ENCODE results near the gene HOXD3. TPM values are rescaled to one million over a fixed set of nuclear protein-coding genes. Genes with fewer than 3 reads are reported as not detected.

HOXD3 gene
- polyA plus RNA-seq, 1 of the 3 experiments (the other 2 are of a cell fraction): 0.81 TPM

DNA sequence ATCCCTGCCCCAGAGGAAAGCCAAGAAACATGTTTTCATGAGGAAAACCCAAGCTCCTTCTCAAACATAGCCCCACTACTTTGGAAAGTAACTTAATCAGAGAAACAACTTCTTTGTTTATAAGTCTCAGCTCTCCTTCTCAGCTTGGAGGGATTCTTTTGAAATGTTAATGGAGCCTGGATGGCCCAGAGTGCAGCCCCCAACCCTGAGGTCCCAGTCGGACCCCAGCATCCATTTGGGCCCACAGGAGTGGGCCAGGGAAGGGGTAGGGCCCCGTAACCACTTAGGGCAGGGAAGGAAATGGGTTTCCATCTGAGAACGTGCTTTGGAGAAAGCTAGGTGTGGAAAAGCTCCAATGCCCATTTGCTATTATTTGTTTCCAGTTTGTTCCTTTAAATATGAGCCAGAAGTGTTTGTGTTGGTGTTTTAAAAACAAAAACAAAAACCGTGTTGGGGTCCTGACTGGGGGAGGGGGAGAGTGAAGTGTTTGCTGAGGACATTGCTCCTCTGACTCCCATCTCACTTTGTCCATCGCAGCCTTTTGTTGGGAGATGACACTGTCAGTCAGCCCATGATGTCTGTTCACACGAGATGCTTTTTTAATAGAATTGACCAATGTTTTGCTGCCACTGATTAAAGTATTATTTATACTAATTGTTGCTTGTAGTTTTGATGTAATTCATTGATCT is 1.6 kb upstream of the HOXD3 start:
- Histone ChIP-seq H4K20me1 (ENCODE audit: insufficient read depth) (no peaks in the 10 kb centered on the region), H3K36me3 (replicated peaks in 1 of 2; ENCODE audit: control insufficient read depth in 1 of 2, insufficient read depth in 2 of 2, low read length in 1 of 2) (peaks cover 0 to 27% of the 10 kb centered on the region in 2 experiments), H3K9me2 (no peaks in the 10 kb centered on the region), H3K27me3 (ENCODE audit: insufficient read depth) (no peaks in the 10 kb centered on the region), H3K4me2 (no peak overlapping the region), H3K4me3 (ENCODE audit: low read depth in 2 of 2, low read length in 1 of 2) (no peak overlapping the region), H3K27ac (ENCODE audit: low read depth in 2 of 2, low read length in 1 of 2) (no peak overlapping the region), H2AFZ (ENCODE audit: low read depth) (no peak overlapping the region), H3K4me1 (ENCODE audit: control insufficient read depth in 1 of 2, insufficient read depth in 2 of 2, low read depth in 1 of 2, low read length in 1 of 2) (peaks cover 0 to 8% of the 10 kb centered on the region in 2 experiments; a peak in 2 of 4 replicates), H3F3A (replicated peaks; ENCODE audit: insufficient read depth) (no peaks in the 10 kb centered on the region), H3K9ac (no peak overlapping the region), H3K9me3 (no peaks in the 10 kb centered on the region), H3K79me2 (ENCODE audit: insufficient read depth) (no peaks in the 10 kb centered on the region)
- CTCF ChIA-PET: interaction anchor here (0.8 to 6.2 kb wide), 8 partner anchors 12 to 494 kb away, joined by 3 to 53 read pairs (median 4); no protein-coding TSS in a partner anchor
- TF ChIP-seq, protein P1, sequence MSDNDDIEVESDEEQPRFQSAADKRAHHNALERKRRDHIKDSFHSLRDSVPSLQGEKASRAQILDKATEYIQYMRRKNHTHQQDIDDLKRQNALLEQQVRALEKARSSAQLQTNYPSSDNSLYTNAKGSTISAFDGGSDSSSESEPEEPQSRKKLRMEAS (IDR thresholded peaks at IDR 0.05; ENCODE audit: low read depth): no peak
- TF ChIP-seq GATA2 (CRISPR knock-in tag; IDR thresholded peaks at IDR 0.05) (no peak), NFIC (IDR thresholded peaks at IDR 0.05; ENCODE audit: borderline replicate concordance) (no peak), EZH2phosphoT487 (IDR thresholded peaks at IDR 0.05; ENCODE audit: borderline replicate concordance, low read depth) (no peak)
- 79% methylated on average over 6 of the region's 6 CpGs for WGBS (ENCODE audit: low lambda C conversion rate)
- DNase-seq: no peak
- POLR2A ChIA-PET: interaction anchor here (1.1 kb wide), 1 partner anchor 19 kb away, joined by 3 read pairs; no protein-coding TSS in a partner anchor

DNA sequence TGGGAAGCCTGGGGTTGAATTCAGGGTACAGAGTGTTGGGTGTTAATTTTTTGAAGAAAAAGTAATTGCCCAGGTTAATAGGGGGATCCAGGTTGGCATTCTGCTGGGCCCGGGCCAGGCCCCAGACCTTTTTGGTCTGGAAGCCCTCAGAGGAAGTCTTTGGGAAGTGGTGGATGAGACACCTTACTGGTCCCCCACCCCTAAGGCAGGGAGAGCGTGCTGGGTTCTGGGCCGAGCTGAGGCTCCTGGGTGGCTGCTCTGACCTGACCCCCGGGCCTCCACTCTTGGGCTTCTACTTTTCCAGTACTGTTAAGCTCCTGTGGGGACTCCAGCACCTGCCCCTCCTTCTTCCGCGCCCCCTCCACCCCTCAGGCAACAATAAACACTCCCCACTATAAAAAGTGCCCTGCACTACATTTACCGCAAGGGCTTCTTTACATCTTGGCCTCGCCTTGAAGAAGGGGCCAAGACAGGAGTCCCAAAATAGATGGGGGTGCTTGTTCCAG is 753 bp upstream of the HOXD3 start:
- WGBS (ENCODE audit: low lambda C conversion rate): 97% methylated on average over 6 of the region's 8 CpGs
- H3K4me1 ChIP-seq (ENCODE audit: control insufficient read depth in 1 of 2, insufficient read depth in 2 of 2, low read depth in 1 of 2, low read length in 1 of 2): peaks cover 0 to 8% of the 10 kb centered on the region in 2 experiments; a peak in 2 of 4 replicates
- H2AFZ ChIP-seq (ENCODE audit: low read depth): no peak overlapping the region
- peak overlapping the region in 1 of 2 experiments; percentile 54; a peak in 2 of 4 replicates for H3K4me3 ChIP-seq (ENCODE audit: low read depth in 2 of 2, low read length in 1 of 2)
- no peaks in the 10 kb centered on the region for H3K27me3 ChIP-seq (ENCODE audit: insufficient read depth)
- H3K9me3 ChIP-seq: no peaks in the 10 kb centered on the region
- no peaks in the 10 kb centered on the region for H3K9me2 ChIP-seq
- CTCF ChIA-PET: interaction anchor here (1.4 to 6.2 kb wide), 3 partner anchors 13 to 298 kb away, joined by 5 to 53 read pairs (median 14); no protein-coding TSS in a partner anchor
- H3K9ac ChIP-seq: no peak overlapping the region
- DNase-seq: peak; percentile 66
- H3K4me2 ChIP-seq: 0 out of 2 replicates have a peak overlapping the region, but pooled peaks have one; percentile 81
- no peak for TF ChIP-seq EZH2phosphoT487 (IDR thresholded peaks at IDR 0.05; ENCODE audit: borderline replicate concordance, low read depth)
- no peak for TF ChIP-seq SMC3 (IDR thresholded peaks at IDR 0.05; ENCODE audit: low read depth, low read length)
- TF ChIP-seq, protein P2, sequence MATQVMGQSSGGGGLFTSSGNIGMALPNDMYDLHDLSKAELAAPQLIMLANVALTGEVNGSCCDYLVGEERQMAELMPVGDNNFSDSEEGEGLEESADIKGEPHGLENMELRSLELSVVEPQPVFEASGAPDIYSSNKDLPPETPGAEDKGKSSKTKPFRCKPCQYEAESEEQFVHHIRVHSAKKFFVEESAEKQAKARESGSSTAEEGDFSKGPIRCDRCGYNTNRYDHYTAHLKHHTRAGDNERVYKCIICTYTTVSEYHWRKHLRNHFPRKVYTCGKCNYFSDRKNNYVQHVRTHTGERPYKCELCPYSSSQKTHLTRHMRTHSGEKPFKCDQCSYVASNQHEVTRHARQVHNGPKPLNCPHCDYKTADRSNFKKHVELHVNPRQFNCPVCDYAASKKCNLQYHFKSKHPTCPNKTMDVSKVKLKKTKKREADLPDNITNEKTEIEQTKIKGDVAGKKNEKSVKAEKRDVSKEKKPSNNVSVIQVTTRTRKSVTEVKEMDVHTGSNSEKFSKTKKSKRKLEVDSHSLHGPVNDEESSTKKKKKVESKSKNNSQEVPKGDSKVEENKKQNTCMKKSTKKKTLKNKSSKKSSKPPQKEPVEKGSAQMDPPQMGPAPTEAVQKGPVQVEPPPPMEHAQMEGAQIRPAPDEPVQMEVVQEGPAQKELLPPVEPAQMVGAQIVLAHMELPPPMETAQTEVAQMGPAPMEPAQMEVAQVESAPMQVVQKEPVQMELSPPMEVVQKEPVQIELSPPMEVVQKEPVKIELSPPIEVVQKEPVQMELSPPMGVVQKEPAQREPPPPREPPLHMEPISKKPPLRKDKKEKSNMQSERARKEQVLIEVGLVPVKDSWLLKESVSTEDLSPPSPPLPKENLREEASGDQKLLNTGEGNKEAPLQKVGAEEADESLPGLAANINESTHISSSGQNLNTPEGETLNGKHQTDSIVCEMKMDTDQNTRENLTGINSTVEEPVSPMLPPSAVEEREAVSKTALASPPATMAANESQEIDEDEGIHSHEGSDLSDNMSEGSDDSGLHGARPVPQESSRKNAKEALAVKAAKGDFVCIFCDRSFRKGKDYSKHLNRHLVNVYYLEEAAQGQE (IDR thresholded peaks at IDR 0.05; ENCODE audit: low read depth, low read length): no peak
- TF ChIP-seq FOXJ3 (CRISPR knock-in tag; IDR thresholded peaks at IDR 0.05): no peak
- TF ChIP-seq, protein P3, sequence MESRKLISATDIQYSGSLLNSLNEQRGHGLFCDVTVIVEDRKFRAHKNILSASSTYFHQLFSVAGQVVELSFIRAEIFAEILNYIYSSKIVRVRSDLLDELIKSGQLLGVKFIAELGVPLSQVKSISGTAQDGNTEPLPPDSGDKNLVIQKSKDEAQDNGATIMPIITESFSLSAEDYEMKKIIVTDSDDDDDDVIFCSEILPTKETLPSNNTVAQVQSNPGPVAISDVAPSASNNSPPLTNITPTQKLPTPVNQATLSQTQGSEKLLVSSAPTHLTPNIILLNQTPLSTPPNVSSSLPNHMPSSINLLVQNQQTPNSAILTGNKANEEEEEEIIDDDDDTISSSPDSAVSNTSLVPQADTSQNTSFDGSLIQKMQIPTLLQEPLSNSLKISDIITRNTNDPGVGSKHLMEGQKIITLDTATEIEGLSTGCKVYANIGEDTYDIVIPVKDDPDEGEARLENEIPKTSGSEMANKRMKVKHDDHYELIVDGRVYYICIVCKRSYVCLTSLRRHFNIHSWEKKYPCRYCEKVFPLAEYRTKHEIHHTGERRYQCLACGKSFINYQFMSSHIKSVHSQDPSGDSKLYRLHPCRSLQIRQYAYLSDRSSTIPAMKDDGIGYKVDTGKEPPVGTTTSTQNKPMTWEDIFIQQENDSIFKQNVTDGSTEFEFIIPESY (IDR thresholded peaks at IDR 0.05; ENCODE audit: borderline replicate concordance, low read depth): no peak
- TF ChIP-seq, protein P4, sequence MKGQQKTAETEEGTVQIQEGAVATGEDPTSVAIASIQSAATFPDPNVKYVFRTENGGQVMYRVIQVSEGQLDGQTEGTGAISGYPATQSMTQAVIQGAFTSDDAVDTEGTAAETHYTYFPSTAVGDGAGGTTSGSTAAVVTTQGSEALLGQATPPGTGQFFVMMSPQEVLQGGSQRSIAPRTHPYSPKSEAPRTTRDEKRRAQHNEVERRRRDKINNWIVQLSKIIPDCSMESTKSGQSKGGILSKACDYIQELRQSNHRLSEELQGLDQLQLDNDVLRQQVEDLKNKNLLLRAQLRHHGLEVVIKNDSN (IDR thresholded peaks at IDR 0.05; ENCODE audit: borderline replicate concordance, low read depth): no peak
- no peak for TF ChIP-seq GABPA (IDR thresholded peaks at IDR 0.05; ENCODE audit: low read depth)
- no peak for TF ChIP-seq POLR2AphosphoS5 (IDR thresholded peaks at IDR 0.05; ENCODE audit: low read depth, low read length)
- no peak for TF ChIP-seq MXI1 (IDR thresholded peaks at IDR 0.05; ENCODE audit: low read depth, low read length)
- no peak for TF ChIP-seq ELF1 (IDR thresholded peaks at IDR 0.05)
- no peak for TF ChIP-seq GATA2 (CRISPR knock-in tag; IDR thresholded peaks at IDR 0.05)
- TF ChIP-seq TEAD4 (IDR thresholded peaks at IDR 0.05; ENCODE audit: borderline replicate concordance, insufficient read depth): no peak
- TF ChIP-seq, protein P5, sequence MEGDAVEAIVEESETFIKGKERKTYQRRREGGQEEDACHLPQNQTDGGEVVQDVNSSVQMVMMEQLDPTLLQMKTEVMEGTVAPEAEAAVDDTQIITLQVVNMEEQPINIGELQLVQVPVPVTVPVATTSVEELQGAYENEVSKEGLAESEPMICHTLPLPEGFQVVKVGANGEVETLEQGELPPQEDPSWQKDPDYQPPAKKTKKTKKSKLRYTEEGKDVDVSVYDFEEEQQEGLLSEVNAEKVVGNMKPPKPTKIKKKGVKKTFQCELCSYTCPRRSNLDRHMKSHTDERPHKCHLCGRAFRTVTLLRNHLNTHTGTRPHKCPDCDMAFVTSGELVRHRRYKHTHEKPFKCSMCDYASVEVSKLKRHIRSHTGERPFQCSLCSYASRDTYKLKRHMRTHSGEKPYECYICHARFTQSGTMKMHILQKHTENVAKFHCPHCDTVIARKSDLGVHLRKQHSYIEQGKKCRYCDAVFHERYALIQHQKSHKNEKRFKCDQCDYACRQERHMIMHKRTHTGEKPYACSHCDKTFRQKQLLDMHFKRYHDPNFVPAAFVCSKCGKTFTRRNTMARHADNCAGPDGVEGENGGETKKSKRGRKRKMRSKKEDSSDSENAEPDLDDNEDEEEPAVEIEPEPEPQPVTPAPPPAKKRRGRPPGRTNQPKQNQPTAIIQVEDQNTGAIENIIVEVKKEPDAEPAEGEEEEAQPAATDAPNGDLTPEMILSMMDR (IDR thresholded peaks at IDR 0.05): no peak
- POLR2A ChIA-PET: interaction anchor here (2.3 kb wide), 1 partner anchor 20 kb away, joined by 9 read pairs; no protein-coding TSS in a partner anchor
- H3K36me3 ChIP-seq (replicated peaks in 1 of 2; ENCODE audit: control insufficient read depth in 1 of 2, insufficient read depth in 2 of 2, low read length in 1 of 2): peaks cover 0 to 27% of the 10 kb centered on the region in 2 experiments
- no peaks in the 10 kb centered on the region for H4K20me1 ChIP-seq (ENCODE audit: insufficient read depth)
- no peaks in the 10 kb centered on the region for H3F3A ChIP-seq (replicated peaks; ENCODE audit: insufficient read depth)
- H3K79me2 ChIP-seq (ENCODE audit: insufficient read depth): no peaks in the 10 kb centered on the region
- peak overlapping the region in 1 of 2 experiments; percentile 89; a peak in 2 of 4 replicates for H3K27ac ChIP-seq (ENCODE audit: low read depth in 2 of 2, low read length in 1 of 2)
